NOMO-1 treated with dmso at 0.1 percent for 144 hours (cell line): Measurements from ENCODE around the gene ANKRD2.
A peak's percentile ranks its signal among the peaks of the same experiment; 100 is the strongest.

Experiments used
- DNase-seq: peaks from one replicate; lab custom pipeline; 2025; ENCODE audit not compliant: unreplicated experiment; lab: John Stamatoyannopoulos, UW

Gene ANKRD2

DNA sequence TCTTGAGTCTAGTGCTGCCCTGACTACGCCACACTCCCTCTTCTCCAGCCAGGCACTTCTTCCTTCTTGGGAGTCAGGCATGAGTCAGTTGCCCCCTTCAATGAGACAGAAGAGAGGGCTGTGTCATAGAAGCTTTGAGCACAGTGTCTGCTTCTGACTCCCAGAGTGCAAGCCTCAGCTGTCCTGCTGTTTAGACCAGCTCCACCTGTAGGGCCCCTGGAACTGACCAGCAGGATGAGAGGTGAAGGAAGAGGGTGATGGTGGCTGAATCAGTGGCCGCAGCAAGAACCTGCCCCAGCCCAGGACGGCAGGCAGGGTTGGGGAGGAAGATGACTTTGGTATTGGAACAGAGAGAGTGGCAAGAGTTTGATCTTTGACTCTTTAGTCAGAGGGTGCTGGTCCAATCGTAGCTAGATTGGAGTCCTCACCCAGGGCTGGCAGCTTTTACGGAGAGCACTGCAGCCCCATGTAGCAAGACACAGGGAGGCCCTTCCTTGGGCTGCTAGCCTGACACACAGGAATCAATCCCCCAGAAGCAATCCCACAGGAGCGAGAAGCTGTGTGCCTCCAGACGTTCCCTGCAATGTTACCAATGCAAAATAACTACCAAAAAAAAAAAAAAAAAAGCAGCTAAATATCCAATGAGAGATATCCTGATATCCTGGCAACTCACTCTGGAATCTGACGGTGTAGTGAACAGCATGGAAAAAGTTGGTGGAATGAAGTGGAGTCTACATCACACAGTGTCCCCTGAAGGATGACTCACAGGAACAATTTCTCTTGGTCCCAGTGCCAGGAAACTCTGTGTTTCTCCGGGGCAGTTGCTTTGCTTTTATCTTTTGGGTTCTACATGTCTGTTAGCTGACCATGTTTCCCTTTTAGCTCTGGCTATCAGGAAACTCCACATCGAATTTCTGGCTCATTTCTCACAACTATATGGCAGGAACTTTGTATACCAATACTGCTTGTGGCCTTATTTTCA lies 23.8 kb downstream of the ANKRD2 start:
- no peak for DNase-seq

DNA sequence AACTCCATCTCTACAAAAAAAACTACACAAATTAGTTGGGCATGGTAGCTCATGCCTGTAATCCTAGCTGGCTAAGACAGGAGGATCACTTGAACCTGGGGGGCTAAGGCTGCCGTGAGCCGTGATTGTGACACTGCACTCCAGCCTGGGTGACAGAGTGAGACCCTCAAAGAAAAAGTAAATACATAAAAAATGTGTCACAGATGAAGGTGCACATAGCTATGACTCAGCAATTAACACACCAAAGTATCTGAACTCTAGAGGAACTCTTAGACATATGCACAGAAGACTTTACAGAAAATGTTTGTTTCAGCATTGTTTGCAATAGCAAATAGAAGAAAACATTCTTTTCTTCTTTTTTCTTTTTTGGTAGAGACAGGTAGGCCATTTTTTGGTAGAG lies 25.2 kb downstream of the ANKRD2 start:
- DNase-seq: no peak

DNA sequence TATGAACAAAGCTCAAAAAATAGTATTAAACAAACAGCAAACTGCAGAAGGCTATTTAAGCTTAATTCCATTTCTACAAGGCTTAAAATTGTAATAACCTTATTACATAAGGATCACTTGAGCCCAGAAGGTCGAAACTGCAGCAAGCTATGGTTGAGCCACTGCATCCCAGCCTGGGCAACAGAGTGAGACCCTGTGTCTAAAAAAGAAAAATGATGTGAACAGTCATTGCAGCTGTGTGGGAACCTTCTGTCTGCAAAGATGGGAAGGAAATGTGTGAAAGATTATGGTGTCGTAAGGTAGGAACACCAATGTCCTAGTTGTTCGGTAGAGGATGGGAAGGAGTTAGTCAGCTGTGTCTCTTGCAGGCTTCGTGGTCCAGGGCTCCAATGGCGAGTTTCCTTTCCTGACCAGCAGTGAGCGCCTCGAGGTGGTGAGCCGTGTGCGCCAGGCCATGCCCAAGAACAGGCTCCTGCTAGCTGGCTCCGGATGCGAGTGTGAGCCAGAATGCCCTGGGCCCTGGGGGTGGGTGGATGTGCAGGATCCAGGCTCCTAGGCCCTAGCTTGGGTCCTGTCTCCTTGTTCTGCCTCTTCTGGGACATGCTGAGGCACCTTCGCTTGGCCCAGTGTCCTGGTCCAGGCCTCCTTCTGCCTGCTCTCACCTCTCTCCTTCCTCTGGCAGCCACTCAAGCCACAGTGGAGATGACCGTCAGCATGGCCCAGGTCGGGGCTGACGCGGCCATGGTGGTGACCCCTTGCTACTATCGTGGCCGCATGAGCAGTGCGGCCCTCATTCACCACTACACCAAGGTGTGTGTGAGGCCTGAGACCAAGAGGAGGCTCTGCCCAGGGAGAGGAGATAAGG lies 26.1 kb downstream of the ANKRD2 start:
- DNase-seq: no peak

DNA sequence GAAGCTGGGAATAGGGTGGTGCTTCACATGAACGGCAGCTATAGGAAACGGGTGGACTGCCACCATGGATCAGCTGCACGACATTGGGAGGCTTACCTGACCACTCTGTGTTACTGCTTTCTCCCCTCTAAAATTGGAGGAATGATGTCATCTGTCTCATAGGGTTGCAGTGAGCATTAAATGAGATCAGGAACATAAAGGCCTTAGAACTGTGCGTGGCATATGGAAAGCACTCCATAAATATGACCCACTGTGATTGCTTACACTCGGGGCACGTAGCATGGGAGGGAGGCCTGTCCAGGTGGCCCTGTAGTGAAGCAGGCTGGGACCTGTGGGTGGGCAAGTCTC lies 26.7 kb downstream of the ANKRD2 start:
- DNase-seq: no peak

DNA sequence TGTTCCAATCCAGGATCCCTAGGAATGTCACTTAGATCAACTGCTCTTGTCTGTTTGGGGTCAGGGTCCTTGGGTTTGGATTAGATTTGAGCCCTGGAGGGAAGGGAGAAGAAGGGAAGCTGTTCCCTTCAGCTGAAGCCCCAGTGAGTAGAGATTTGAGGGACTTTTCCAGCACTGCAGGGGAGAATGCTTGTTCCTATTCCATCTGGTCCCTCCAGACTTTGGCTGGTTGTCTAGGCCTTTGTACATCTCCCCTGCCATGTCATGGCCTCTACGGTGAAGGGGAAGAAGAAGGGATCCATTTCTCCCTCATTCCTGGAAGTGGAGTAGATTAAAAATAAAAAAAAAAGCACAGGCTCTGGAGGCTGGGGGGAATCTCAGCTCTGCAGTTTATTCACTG lies 28.0 kb downstream of the ANKRD2 start:
- no peak for DNase-seq

DNA sequence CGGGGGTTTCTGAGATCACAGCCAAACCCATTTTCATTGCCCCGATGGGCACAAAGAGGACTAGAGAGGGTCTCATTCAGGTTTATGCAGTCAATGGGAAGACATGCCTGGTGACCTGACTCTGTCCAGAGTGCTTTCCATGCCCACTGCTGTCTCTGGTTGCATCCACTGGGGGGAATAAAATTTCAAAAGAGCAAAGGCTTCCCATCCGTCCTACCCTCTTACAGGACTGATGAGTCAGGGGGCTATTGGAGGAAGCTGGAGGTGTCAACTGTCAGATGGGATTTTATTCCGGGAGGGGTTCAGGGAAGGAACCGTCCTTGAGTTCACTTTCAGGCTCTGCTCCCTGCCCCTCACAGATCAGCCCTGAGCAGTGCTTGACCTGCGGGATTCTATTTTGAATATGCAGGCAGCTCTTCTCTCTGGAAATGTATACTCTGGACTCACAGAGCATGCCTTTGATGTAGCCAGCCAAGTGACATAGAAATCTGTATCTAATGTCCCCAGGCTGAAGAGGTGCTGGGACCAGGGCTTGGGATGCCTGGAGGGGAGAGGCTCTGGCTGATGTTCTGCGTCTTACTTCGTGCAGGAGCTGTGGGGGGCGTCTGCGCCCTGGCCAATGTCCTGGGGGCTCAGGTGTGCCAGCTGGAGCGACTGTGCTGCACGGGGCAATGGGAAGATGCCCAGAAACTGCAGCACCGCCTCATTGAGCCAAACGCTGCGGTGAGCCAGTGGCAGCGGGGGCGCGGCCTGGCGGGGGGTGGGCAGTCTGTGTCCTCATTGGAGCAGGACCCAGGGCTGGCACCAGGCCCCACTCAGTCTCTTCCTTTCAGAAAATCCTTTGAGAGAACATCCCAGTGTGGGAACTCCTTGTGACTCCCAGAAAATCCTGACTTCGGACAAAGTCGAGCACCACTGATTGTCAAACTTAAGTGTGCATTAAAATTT lies 29.0 kb downstream of the ANKRD2 start:
- DNase-seq: no peak

DNA sequence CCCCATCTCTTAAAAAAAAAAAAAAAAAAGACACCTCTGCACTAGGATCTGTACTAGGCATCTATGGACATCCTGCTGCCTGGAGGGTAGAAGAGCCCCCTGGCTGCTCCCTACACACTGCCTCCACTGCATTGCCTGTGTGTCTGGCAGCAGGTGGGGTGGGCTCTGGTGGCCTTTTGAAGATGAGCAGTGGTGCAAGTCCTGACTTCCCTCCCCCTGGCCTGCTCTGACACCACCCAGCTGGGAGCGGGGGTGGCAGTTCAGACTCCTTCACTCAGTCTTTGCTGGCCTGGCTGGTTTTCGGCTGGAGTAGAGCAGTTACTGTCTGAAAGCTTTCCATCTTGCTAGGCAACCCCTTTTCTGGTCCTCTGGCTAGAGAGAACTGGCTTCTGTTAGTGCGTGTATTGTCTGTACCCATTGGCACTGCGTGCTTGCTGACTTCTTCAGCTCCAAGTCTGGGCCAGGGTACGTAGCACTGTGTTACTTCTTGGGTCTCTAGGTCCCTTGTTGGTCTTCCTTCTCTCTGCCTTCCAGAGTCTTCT lies 34.6 kb downstream of the ANKRD2 start:
- no peak for DNase-seq

DNA sequence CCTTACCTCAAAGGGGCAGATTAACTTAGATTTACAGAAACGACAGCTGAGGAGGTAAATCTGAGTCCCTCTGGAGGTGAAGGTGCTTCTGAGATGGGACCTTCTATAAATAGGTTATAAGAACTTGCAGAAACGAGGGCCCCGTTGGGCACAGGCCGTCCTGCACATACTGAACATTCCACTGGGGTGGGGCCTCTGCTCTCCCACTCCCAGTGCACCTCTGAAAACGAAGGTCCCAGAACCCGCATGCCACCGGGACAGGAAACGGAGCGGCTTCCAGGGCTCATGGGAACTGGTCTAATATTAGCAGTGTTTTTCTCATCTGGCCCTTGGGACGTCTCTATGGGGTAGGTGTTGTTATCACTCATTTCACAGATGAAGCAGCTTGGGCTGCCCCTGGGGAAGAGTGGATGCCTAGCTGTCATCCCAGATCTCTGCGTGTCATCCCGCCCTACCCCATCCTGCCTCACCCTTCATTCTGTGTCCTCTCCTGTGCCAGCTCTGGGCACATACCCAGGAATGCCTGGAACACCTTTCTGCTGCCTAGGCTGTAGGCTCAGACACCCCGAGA lies 36.5 kb downstream of the ANKRD2 start:
- no peak for DNase-seq

DNA sequence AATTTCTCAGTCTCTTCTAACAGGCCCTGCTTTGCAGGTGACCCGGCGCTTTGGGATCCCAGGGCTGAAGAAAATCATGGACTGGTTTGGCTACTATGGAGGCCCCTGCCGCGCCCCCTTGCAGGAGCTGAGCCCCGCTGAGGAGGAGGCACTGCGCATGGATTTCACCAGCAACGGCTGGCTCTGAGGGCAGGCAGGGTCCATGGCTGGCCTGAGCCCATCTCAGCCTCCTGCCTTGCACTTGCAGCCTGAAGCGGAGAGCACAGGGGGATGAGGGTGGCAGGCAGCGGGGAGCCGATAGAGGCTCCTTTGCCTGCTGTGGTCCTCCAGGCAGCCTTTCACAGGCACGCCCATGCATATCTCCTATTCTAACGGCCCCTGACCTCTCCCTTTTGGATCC lies 38.9 kb downstream of the ANKRD2 start:
- DNase-seq: no peak

DNA sequence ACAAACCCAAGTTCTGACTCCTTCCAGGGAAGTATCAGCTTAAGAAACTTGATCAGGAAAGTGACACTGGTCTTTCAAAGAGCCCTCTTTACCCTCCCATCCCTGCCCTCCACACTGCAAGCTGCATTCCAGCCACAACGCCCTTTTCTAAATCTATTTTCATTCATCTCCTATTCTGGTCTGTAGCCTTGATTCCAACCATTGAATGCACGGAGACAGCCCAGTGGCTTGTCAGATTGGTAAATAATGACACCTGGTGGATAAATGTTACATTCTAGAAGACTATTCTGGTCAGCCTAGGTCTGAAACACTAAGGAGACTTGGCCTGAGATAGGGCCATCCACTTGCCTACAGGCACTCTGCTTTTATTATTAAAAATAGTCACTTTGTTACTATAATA lies 39.8 kb downstream of the ANKRD2 start:
- DNase-seq: no peak

DNA sequence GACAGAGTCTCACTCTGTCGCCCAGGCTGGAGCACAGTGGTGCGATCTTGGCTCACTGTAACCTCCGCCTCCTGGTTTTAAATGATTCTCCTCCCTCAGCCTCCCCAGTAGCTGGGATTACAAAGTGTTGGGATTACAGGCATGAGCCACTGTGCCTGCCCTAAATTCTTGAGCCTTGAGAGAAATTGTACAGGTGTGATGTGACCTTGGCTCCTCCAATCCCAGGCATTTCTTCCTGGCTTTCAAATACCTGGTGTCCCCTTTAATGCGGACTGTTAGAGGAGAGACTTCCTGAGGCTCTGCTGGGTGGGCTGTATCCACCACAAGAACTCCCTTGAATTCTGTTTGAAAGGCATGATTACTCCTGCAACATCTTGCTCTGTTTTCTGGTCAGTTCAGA lies 45.7 kb downstream of the ANKRD2 start:
- DNase-seq: no peak

DNA sequence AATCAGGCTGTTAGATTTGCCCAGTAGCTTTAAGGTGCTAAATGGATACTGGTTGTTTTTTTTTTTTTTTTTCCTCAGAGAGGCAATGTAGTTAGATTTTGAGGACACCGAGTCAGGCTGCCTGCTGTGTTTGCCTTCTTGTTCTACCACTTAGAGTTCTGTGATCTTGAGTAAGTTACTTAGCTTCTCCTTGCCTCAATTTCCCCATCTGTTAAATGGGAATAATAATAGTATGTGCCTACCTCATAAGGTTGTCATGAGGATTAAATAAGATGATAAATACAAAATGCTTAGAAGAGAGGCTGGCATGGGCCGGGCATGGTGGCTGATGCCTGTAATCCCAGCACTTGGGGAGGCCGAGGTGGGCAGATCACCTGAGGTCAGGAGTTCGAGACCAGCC lies 46.2 kb downstream of the ANKRD2 start:
- DNase-seq: no peak

DNA sequence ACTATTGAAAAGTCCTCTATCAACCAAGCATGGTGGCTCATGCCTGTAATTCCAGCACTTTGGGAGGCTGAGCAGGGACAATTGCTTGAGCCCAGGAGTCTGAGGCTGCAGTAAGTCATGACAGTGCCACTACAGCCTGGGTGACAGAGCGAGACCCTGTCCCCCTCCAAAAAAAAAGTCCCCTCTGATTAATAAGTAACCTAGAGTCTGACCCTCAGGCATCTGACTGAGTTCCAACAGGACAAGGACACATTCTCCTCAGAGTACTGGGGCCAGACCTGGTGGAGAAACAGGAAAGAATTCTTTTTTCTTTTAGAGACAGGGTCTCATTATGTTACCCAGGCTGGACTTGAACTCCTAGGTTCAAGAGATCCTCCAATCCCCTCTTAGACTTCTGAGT lies 50.7 kb downstream of the ANKRD2 start:
- no peak for DNase-seq

DNA sequence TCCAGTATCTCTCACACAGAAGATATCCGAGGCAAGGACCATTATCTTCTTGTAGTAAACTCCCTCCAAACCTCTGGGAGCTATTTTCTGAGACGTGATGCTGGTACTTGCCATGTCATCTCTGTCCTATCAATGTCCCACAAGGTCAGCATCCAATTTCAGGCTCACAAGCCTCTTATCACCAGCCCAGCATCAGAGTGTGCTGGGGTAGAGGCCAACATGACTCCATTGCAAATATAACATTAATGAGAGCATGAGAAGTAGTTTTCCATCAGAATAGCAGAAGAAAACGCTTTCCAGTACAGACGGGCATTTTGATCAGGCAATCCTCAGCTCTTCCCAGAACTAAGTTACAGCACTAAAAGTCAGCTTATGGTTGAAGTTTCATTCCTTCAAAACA lies 55.2 kb downstream of the ANKRD2 start:
- DNase-seq: no peak

DNA sequence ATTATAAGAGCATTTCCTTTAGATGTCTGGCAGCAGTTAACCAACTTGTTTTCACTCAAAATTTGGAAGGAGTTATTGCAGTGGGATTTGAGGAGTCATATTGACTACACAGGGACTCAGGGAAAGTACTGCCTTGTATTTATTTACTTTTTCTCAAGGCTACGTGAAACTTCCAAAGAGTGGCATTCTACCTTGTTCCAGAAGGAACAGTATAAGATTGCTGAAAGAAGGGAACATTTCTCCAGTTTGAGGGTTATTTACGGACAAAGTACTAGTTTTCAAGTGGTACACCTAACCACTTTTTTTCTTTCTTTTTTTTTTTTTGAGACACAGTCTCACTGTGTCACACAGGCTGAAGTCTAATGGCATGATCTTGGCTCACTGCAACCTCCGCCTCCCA lies 55.6 kb downstream of the ANKRD2 start:
- DNase-seq: no peak

DNA sequence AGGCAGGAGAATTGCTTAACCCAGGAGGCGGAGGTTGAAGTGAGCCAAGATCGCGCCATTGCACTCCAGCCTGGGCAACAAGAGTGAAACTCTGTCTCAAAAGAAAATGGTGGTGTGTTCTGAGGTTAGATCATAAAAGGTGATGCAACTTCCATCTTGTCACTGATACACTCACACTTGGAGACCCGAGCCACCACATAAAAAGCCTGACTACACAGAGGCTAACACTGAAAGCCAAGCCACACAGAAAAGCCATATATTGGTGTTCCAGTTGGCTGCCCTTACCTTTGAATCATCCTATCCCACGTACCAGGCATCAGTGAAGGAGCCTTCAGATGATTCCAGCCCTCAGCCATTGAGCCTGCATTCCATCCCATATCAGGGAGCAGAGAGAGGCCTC lies 56.7 kb downstream of the ANKRD2 start:
- DNase-seq: no peak

DNA sequence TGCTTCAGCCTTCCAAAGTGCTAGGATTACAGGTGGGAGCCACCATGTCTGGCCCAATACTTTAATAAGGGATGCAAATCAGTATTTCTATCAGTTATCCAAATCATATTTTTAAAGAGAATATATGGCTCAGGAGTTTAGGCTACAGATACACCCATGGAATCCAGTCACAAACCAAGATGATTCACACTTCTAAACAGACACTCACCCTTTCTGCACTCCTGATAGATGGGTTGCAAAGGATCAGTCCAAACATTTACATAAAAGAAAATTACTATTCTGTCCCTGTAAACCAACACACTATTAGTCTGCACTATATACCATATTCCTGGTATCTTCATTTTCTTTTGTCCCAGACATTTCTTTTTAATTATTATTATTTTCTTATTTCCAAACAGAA lies 58.5 kb downstream of the ANKRD2 start:
- no peak for DNase-seq

DNA sequence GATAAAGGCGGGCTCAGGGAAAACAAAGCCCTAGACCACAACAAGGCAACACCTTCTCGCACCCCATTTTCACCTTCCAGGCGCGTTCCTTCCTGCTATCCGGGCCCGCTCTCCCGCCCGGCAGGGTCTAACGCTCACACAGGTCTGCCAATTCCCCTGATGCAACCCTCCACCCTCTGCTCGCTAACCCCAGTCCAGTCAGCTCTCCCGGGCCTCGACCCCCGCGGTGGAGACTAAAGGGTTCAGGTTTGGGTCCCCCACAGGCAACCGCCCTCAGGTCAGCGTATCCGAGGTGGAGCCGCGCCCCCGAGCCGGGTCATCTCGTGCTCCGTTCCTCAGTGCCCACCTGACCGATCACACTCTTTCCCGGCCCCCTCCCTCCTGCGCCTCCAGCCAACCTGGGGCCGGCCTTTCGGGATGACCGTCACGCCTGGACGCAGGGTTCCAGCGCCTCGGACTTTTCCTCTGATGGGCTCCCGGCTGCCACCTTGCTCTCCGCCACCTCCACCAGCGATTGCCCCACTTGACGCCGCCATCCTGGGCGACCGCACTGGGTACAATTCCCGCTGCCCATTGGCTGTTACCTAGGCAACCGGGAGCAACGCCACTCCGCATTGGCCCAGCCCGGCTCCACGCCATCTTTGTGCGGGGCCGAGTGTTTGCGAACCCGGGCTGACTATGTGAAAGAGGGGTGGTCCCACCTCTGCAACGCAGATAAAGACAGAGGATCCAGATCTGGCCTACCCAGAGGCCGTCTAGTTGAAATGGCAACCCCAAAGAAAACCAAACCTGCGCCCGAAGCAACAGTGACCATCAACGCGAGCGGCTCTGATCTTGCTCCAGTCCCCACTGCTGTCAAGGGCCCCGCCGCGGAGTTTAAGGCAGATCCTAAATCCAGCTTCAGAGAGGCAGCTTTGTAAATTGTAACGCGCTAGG lies 60.6 kb downstream of the ANKRD2 start, which contains the start of gene MORN4:
TSS of gene MORN4 (minus strand) at position 552 of the 936 bp plus-strand sequence. CDS start 13,847 bp downstream, outside the sequence.
- DNase-seq: peak; percentile 92
